ENCODE data around the gene HSPA5.
"Not testable (repeated sequence)": the region's sequence is repeated elsewhere in the genome, so short reads cannot be mapped to it uniquely, and the experiment has no call there.

GRCh38 chr9:125224858-125225257 lies 16.3 kb downstream of the HSPA5 start:
- not testable (repeated sequence) for TF ChIP-seq EZH2 (IDR thresholded peaks at IDR 0.05); CTCF (IDR thresholded peaks at IDR 0.05 in 2 of 3, conservative IDR thresholded peaks at IDR 0.05 in 1 of 3; ENCODE audit: borderline replicate concordance in 1 of 3, insufficient read depth in 1 of 3, low read depth in 2 of 3, low read length in 2 of 3); YY1 (IDR thresholded peaks at IDR 0.05; ENCODE audit: extremely low read depth, insufficient replicate concordance, low read depth, low read length); SIN3A (IDR thresholded peaks at IDR 0.05; ENCODE audit: low read depth); POLR2AphosphoS5 (IDR thresholded peaks at IDR 0.05; ENCODE audit: low read depth, low read length); POLR2A (IDR thresholded peaks at IDR 0.05; ENCODE audit: borderline replicate concordance, extremely low read depth, insufficient read depth, insufficient read length); REST (IDR thresholded peaks at IDR 0.05; ENCODE audit: low read depth); ATF3 (IDR thresholded peaks at IDR 0.05); CEBPB (IDR thresholded peaks at IDR 0.05; ENCODE audit: low read depth); MAX (IDR thresholded peaks at IDR 0.05); RAD21 (IDR thresholded peaks at IDR 0.05; ENCODE audit: low read depth); JUND (IDR thresholded peaks at IDR 0.05); SRF (IDR thresholded peaks at IDR 0.05; ENCODE audit: low read depth); ELF1 (IDR thresholded peaks at IDR 0.05; ENCODE audit: borderline replicate concordance, low read depth)
